ENCODE data around the gene CD248.

- TF ChIP-seq CTCF (IDR thresholded peaks at IDR 0.05): no peak
- no peak for TF ChIP-seq POLR2A (IDR thresholded peaks at IDR 0.05)
- no peak for TF ChIP-seq POLR2AphosphoS5 (IDR thresholded peaks at IDR 0.05)
- no peak for TF ChIP-seq EP300 (IDR thresholded peaks at IDR 0.05; ENCODE audit: low read depth)
Measured at GRCh38 chr11:66340596-66341501, 24.0 kb upstream of the CD248 start.
